Endodermal cell (in vitro differentiated cells): ENCODE measurements around the gene ADAMTS16. TPM values are rescaled to one million over a fixed set of nuclear protein-coding genes. Genes with fewer than 3 reads are reported as not detected.

Experiments
- DNase-seq: peaks from one replicate; pipeline ENCODE4 v3.0.0-alpha.2; 2017
- H3K27ac ChIP-seq: 2 replicates; pipeline ENCODE4 v1.5.1; 2013; ENCODE audit warnings: mild to moderate bottlenecking, low read depth, low read length, moderate library complexity
- H3K27me3 ChIP-seq: 2 replicates; pipeline ENCODE4 v1.6.1; 2013; ENCODE audit warnings: mild to moderate bottlenecking, low read length, moderate library complexity; ENCODE audit not compliant: insufficient read depth, control insufficient read depth, poor library complexity, severe bottlenecking
- H3K36me3 ChIP-seq: 2 replicates; pipeline ENCODE4 v1.7.0; 2013; ENCODE audit warnings: mild to moderate bottlenecking, low read length, moderate library complexity; ENCODE audit not compliant: control insufficient read depth, insufficient read depth
- H3K4me1 ChIP-seq: one replicate; pipeline ENCODE4 v1.7.0; 2013; ENCODE audit warnings: low read length; ENCODE audit not compliant: control insufficient read depth, insufficient read depth
- H3K4me3 ChIP-seq: 2 replicates; pipeline ENCODE4 v1.5.1; 2013; ENCODE audit warnings: mild to moderate bottlenecking, low read length, moderate library complexity
- H3K9ac ChIP-seq: 2 replicates; pipeline ENCODE4 v1.6.1; 2013; ENCODE audit warnings: mild to moderate bottlenecking, low read length, moderate library complexity; ENCODE audit not compliant: poor library complexity, severe bottlenecking; ENCODE audit errors: extremely low read depth
- H3K9me3 ChIP-seq: 2 replicates; pipeline ENCODE4 v1.6.1; 2013; ENCODE audit warnings: mild to moderate bottlenecking, low read length, moderate library complexity; ENCODE audit not compliant: control insufficient read depth
- H3K27ac Mint-ChIP-seq: 2 replicates; pipeline ENCODE4 v1.8.0; 2020; ENCODE audit warnings: mixed read lengths
- H3K27me3 Mint-ChIP-seq: 2 replicates; pipeline ENCODE4 v1.8.0; 2021; ENCODE audit warnings: mild to moderate bottlenecking, mixed read lengths; ENCODE audit not compliant: insufficient read depth
- H3K36me3 Mint-ChIP-seq: 2 replicates; pipeline ENCODE4 v1.8.0; 2020; ENCODE audit warnings: low read depth, mixed read lengths
- H3K4me1 Mint-ChIP-seq: 2 replicates; pipeline ENCODE4 v1.8.0; 2020; ENCODE audit warnings: mixed read lengths
- H3K4me3 Mint-ChIP-seq: 2 replicates; pipeline ENCODE4 v1.8.0; 2020; ENCODE audit warnings: mild to moderate bottlenecking, moderate library complexity, mixed read lengths
- H3K9me3 Mint-ChIP-seq: 2 replicates; pipeline ENCODE4 v1.8.0; 2020; ENCODE audit warnings: mild to moderate bottlenecking, mixed read lengths
- CTCF ChIP-seq: fragments of 200-600 bp; sonication (generic); conservative IDR thresholded peaks from 2 replicates; pipeline ENCODE4 v1.5.0; 2021; ENCODE audit warnings: antibody characterized with exemption, mild to moderate bottlenecking
- WGBS, 2 experiments: methylation state at CpG; one replicate each; pipeline versions ENCODE4 v1.1.5 to v1.1.7; 2013; ENCODE audit warnings: missing lambda C conversion rate in 2 of 2, mixed read lengths in 1 of 2; ENCODE audit not compliant: insufficient coverage in 1 of 2, insufficient read length in 1 of 2; 5-methylcytosine and 5-hydroxymethylcytosine counted together
- total RNA-seq, 2 donors: library from RNA; stranded (reverse); fragmentation: NEBNext Ultra II Directional in 1 of 2; extraction: Animal tissue kit (Norgen Biotek cat#: 25700) in 1 of 2; gene quantifications; 2 replicates in 1 of 2; 3 replicates in 1 of 2; pipeline ENCODE4 v1.2.1, GENCODE V29; 2021

ADAMTS16 gene
- total RNA-seq, 2 donors from 2014 or later, result 0.77 to 7.4 TPM

- Histone ChIP-seq H3K4me1 (no peaks in the 10 kb centered on the region), H3K9ac (peak overlapping the region; percentile 11), H3K27ac (no peak overlapping the region), H3K4me3 (peak overlapping the region; percentile 79), H3K9me3 (no peaks in the 10 kb centered on the region), H3K27me3 (peaks cover 21% of the 10 kb centered on the region), H3K36me3 (no peaks in the 10 kb centered on the region)
- peaks cover 14% of the 10 kb centered on the region for H3K9me3 Mint-ChIP-seq
- H3K27ac Mint-ChIP-seq, result no peak overlapping the region
- H3K4me3 Mint-ChIP-seq, result peak overlapping the region; percentile 70
- peak; percentile 76 for DNase-seq
- H3K4me1 Mint-ChIP-seq, result peaks cover 23% of the 10 kb centered on the region
- WGBS, 2 experiments, result 1 to 3% methylated on average over 11 to 57 of the region's 57 CpGs
- H3K36me3 Mint-ChIP-seq, result peaks cover 20% of the 10 kb centered on the region
- no peak for TF ChIP-seq CTCF
- H3K27me3 Mint-ChIP-seq, result peaks cover 27% of the 10 kb centered on the region
Observed at GRCh38 chr5:5140479-5141338, 579 bp downstream of the ADAMTS16 start.

- Histone ChIP-seq H3K4me3 (peak overlapping the region; percentile 79), H3K9ac (no peak overlapping the region), H3K4me1 (no peaks in the 10 kb centered on the region), H3K27me3 (peaks cover 21% of the 10 kb centered on the region), H3K9me3 (no peaks in the 10 kb centered on the region), H3K27ac (no peak overlapping the region), H3K36me3 (no peaks in the 10 kb centered on the region)
- Mint-ChIP-seq H3K27ac (no peak overlapping the region), H3K4me1 (peaks cover 17% of the 10 kb centered on the region), H3K4me3 (peak overlapping the region; percentile 70), H3K36me3 (peaks cover 23% of the 10 kb centered on the region), H3K27me3 (peaks cover 27% of the 10 kb centered on the region), H3K9me3 (peaks cover 14% of the 10 kb centered on the region)
- no peak for DNase-seq
- TF ChIP-seq CTCF, result no peak
- WGBS, 2 experiments, result 0 to 39% methylated on average over 1 to 3 of the region's 4 CpGs
Observed at GRCh38 chr5:5141339-5141599, 1.1 kb downstream of the ADAMTS16 start.

GRCh38 chr5:5141625-5142525 is 1.7 kb downstream of the ADAMTS16 start:
- H3K4me1 Mint-ChIP-seq, result peaks cover 11% of the 10 kb centered on the region
- Histone ChIP-seq H3K27me3 (peaks cover 21% of the 10 kb centered on the region), H3K4me1 (no peaks in the 10 kb centered on the region), H3K9ac (no peak overlapping the region), H3K27ac (no peak overlapping the region), H3K9me3 (no peaks in the 10 kb centered on the region), H3K4me3 (no peak overlapping the region), H3K36me3 (no peaks in the 10 kb centered on the region)
- H3K9me3 Mint-ChIP-seq, result peaks cover 14% of the 10 kb centered on the region
- peak overlapping the region; percentile 70 for H3K4me3 Mint-ChIP-seq
- no peak overlapping the region for H3K27ac Mint-ChIP-seq
- peaks cover 27% of the 10 kb centered on the region for H3K27me3 Mint-ChIP-seq
- peak; percentile 90 for TF ChIP-seq CTCF
- WGBS, 2 experiments, result 41 to 86% methylated on average over 2 to 6 of the region's 6 CpGs
- peaks cover 29% of the 10 kb centered on the region for H3K36me3 Mint-ChIP-seq
- DNase-seq, result peak; percentile 71
